Measurements from ENCODE around the gene KCNJ3.

DNA sequence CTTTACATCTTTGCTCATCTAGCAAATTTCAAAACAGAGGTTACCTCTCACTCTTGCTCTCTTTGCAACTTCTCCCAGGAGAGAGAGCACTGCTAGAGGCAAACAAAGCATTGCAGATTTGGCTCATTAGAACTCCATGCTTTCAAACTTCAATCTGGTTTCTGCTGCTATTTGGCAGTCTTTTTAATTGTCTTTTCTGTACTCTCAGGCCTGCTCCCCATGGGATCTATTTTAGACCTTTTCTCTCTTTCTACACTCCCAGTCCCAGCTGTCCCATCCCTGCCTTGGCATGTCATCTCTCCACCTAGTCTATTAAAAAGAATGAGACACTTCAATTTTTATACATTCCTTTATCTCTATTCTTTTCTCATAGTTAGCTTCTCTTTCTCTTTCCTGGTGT lies 15.2 kb downstream of the KCNJ3 start:
- TF ChIP-seq, protein P1, sequence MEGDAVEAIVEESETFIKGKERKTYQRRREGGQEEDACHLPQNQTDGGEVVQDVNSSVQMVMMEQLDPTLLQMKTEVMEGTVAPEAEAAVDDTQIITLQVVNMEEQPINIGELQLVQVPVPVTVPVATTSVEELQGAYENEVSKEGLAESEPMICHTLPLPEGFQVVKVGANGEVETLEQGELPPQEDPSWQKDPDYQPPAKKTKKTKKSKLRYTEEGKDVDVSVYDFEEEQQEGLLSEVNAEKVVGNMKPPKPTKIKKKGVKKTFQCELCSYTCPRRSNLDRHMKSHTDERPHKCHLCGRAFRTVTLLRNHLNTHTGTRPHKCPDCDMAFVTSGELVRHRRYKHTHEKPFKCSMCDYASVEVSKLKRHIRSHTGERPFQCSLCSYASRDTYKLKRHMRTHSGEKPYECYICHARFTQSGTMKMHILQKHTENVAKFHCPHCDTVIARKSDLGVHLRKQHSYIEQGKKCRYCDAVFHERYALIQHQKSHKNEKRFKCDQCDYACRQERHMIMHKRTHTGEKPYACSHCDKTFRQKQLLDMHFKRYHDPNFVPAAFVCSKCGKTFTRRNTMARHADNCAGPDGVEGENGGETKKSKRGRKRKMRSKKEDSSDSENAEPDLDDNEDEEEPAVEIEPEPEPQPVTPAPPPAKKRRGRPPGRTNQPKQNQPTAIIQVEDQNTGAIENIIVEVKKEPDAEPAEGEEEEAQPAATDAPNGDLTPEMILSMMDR (IDR thresholded peaks at IDR 0.05; ENCODE audit: low read depth, low read length) = no peak
- TF ChIP-seq EZH2phosphoT487 (IDR thresholded peaks at IDR 0.05; ENCODE audit: low read depth) = no peak
